Measurements from ENCODE around the gene IFIT2.
"Not testable (repeated sequence)": the region's sequence is repeated elsewhere in the genome, so short reads cannot be mapped to it uniquely, and the experiment has no call there.

The IFIT2 gene

GRCh38 chr10:89327803-89328441, 26.1 kb downstream of the IFIT2 start, which contains the start of gene IFIT3:
Gene IFIT3, plus strand, starts transcription at chr10:89327997. Its CDS starts 77 bp downstream, at chr10:89328074.
- DNase-seq (ENCODE audit: extremely low spot score), result peak; percentile 29
- TF ChIP-seq CTCF (IDR thresholded peaks at IDR 0.05; ENCODE audit: control extremely low read depth, extremely low read depth, low read depth, missing control alignments), result no peak
- CTCF ChIA-PET, result interaction anchor here (1.0 to 1.6 kb wide), 2 partner anchors 12 to 19 kb away, joined by 3 read pairs; no protein-coding TSS in a partner anchor
- POLR2A ChIA-PET, result interaction anchor here (1.0 kb wide), 1 partner anchor 15 kb away, joined by 3 read pairs; no protein-coding TSS in a partner anchor

- ChIA-PET POLR2A (no interaction called here), CTCF (no interaction called here)
- DNase-seq (ENCODE audit: extremely low spot score), result no peak
- TF ChIP-seq CTCF (IDR thresholded peaks at IDR 0.05; ENCODE audit: control extremely low read depth, extremely low read depth, low read depth, missing control alignments), result no peak
These were observed 27.3 kb downstream of the IFIT2 start for GRCh38 chr10:89329151-89329550.

- CTCF ChIA-PET, result interaction anchor here (1.4 kb wide), 1 partner anchor 18 kb away, joined by 4 read pairs; no protein-coding TSS in a partner anchor
These were observed 28.2 kb downstream of the IFIT2 start for GRCh38 chr10:89330014-89330413.

GRCh38 chr10:89330537-89331212, 28.8 kb downstream of the IFIT2 start:
- TF ChIP-seq CTCF (IDR thresholded peaks at IDR 0.05; ENCODE audit: control extremely low read depth, extremely low read depth, low read depth, missing control alignments), result no peak
- ChIA-PET POLR2A (no interaction called here), CTCF (interaction anchor here (1.4 to 1.5 kb wide), 2 partner anchors 17 to 29 kb away, joined by 4 read pairs; partner anchors contain the start of gene IFIT2)
- DNase-seq (ENCODE audit: extremely low spot score), result no peak

More at GRCh38 chr10:89330014-89330413, 28.2 kb downstream of the IFIT2 start:
- DNase-seq (ENCODE audit: extremely low spot score); POLR2A ChIA-PET: not testable (repeated sequence)

- CTCF ChIA-PET, result interaction anchor here (0.9 to 1.5 kb wide), 7 partner anchors 8 to 399 kb away, joined by 3 to 4 read pairs (median 4); partner anchors contain the start of genes IFIT1 and IFIT2
- POLR2A ChIA-PET, result interaction anchor here (0.6 to 1.1 kb wide), 4 partner anchors 30 to 529 kb away, joined by 3 to 4 read pairs (median 4); partner anchors contain the start of genes IFIT2 and IFIT5
- DNase-seq (ENCODE audit: extremely low spot score), result not testable (repeated sequence)
These were observed 29.8 kb downstream of the IFIT2 start for GRCh38 chr10:89331487-89332122.

GRCh38 chr10:89332123-89332633, 30.3 kb downstream of the IFIT2 start:
- DNase-seq (ENCODE audit: extremely low spot score), result peak; percentile 55
- no peak for TF ChIP-seq CTCF (IDR thresholded peaks at IDR 0.05; ENCODE audit: control extremely low read depth, extremely low read depth, low read depth, missing control alignments)
- ChIA-PET POLR2A (interaction anchor here (0.6 to 1.1 kb wide), 4 partner anchors 30 to 528 kb away, joined by 3 to 4 read pairs (median 4); partner anchors contain the start of genes IFIT2 and IFIT5), CTCF (interaction anchor here (0.9 to 1.5 kb wide), 8 partner anchors 8 to 399 kb away, joined by 3 to 4 read pairs (median 4); partner anchors contain the start of genes IFIT1 and IFIT2)

GRCh38 chr10:89335226-89335625, 33.4 kb downstream of the IFIT2 start:
- DNase-seq (ENCODE audit: extremely low spot score), result no peak
- TF ChIP-seq CTCF (IDR thresholded peaks at IDR 0.05; ENCODE audit: control extremely low read depth, extremely low read depth, low read depth, missing control alignments), result no peak
- ChIA-PET POLR2A (interaction anchor here (0.6 kb wide), 1 partner anchor 14 kb away, joined by 3 read pairs; no protein-coding TSS in a partner anchor), CTCF (interaction anchor here (0.9 to 1.0 kb wide), 3 partner anchors 8 to 34 kb away, joined by 3 read pairs; no protein-coding TSS in a partner anchor)

All from GM10248 (cell line).